ENCODE results near the gene RRAS2. TPM values are rescaled to one million over a fixed set of nuclear protein-coding genes. Genes with fewer than 3 reads are reported as not detected.
"Not testable (repeated sequence)": the region's sequence is repeated elsewhere in the genome, so short reads cannot be mapped to it uniquely, and the experiment has no call there.

RRAS2 gene
- total RNA-seq, 1 donor from 2014 or later = 49.2 TPM

GRCh38 chr11:14261066-14261465 lies 97.9 kb downstream of the RRAS2 start:
- intact Hi-C loops (cut with micrococcal nuclease) = no loop called here

GRCh38 chr11:14259878-14260277 lies 99.1 kb downstream of the RRAS2 start:
- intact Hi-C loops (cut with micrococcal nuclease) = no loop called here

GRCh38 chr11:14259186-14259784 lies 99.7 kb downstream of the RRAS2 start:
- intact Hi-C loops (cut with micrococcal nuclease) = no loop called here

- intact Hi-C loops (cut with micrococcal nuclease) = no loop called here
These were observed 100.6 kb downstream of the RRAS2 start for GRCh38 chr11:14258221-14258935.

DNA sequence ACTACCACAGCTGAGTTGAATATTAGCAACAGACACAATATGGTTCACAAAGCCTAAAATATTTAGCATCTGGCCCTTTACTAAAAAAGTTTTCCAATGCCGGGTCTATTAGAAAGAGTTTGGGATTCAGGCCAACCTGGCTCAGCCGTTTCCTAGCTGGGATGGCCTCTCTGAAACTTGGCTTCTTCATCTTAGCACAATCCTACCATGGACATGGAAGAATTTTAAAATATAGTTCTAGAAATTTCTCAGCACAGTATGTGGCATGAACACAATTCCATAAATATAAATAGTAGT lies 103.8 kb downstream of the RRAS2 start:
- intact Hi-C loops (cut with micrococcal nuclease) = no loop called here

DNA sequence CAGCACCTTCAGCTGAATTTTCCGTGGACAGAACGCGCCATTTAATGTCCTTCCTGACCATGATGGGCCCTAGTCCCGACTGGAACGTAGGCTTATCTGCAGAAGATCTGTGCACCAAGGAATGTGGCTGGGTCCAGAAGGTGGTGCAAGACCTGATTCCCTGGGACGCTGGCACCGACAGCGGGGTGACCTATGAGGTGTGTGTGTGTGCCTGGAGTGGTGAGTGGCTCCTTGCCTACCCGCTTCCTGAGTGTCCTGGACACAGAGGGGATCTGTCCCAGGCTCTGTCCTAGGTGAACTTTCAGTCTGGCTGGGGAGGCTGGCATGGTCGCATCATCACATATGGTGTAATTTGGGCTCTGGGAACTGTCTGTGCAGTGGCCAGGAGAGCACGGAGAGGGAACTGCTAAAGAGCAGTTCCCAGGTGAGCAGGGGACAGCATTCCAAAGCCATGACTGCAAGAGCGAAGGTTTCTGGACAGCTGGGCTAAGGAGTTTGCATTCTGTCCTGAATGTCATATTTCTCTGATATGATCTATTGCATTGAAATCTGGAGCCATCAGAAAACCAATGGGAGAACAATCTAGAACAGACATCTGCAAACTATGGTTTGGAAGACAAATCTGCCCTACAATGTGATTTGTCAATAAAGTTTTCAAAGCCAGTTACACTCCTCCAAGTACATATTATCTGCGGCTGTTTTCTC lies 104.3 kb downstream of the RRAS2 start:
- intact Hi-C loops (cut with micrococcal nuclease) = no loop called here

DNA sequence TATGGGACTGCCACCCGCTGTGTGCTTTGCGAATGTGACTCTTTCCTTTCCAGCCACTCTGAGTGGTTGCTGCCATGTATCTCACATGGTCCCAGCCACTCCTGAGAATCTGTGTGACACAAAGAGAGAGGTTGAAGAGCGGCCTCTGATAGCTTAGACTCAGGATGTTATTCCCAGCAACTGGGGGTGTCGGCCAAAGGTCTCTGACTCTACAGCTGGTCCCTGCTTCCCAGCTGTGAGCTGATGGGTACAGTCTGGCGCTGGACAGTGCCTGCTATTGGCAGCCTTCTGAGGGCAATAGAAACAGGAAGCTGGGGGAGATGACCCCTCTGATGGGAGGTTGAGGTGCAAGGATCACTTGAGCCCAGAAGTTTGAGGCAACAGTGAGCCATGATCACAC lies 105.1 kb downstream of the RRAS2 start:
- intact Hi-C loops (cut with micrococcal nuclease) = no loop called here

- intact Hi-C loops (cut with micrococcal nuclease) = no loop called here
These were observed 105.6 kb downstream of the RRAS2 start for GRCh38 chr11:14253421-14253820.

DNA sequence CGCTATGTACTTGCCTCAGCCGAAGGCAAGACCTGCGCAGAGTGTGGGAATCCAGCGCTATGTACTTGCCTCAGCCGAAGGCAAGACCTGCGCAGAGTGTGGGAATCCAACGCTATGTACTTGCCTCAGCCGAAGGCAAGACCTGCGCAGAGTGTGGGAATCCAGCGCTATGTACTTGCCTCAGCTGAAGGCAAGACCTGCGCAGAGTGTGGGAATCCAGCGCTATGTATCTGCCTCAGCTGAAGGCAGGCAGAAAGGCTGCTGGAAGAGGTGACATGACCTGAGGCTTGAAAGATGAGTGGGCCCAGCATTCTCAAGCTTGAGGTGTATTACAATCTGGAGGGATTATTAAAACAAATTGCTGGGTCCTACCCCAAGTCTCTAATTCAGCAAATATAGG lies 106.5 kb downstream of the RRAS2 start:
- intact Hi-C loops (cut with micrococcal nuclease) = not testable (repeated sequence)

- intact Hi-C loops (cut with micrococcal nuclease) = no loop called here
These were observed 107.2 kb downstream of the RRAS2 start for GRCh38 chr11:14251754-14252153.

GRCh38 chr11:14249121-14249963 lies 109.6 kb downstream of the RRAS2 start:
- intact Hi-C loops (cut with micrococcal nuclease) = loop anchor here (1.0 to 2.0 kb wide), 5 partner anchors 123 to 763 kb away; no protein-coding TSS in a partner anchor

DNA sequence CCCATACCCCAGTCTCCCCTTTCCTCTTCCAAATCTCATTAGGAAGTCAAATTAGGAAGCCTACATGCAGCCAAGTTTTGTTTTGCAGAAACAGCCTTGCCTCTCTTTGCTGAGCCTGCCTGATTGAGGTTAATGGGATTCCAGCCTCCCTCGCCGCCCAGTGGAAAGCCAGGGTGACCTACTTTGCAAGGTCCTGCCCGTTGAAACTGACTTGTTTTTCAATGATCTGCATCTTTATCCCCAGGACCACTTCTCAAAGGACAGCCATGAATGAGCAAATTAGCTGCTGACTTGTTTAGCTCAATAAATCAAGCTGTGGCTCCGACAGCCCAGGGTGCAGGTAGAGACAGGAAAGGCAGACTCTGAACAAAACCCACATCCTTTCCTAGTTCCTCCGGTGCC lies 110.4 kb downstream of the RRAS2 start:
- intact Hi-C loops (cut with micrococcal nuclease) = loop anchor here (2.0 kb wide), 2 partner anchors 122 to 762 kb away; no protein-coding TSS in a partner anchor

DNA sequence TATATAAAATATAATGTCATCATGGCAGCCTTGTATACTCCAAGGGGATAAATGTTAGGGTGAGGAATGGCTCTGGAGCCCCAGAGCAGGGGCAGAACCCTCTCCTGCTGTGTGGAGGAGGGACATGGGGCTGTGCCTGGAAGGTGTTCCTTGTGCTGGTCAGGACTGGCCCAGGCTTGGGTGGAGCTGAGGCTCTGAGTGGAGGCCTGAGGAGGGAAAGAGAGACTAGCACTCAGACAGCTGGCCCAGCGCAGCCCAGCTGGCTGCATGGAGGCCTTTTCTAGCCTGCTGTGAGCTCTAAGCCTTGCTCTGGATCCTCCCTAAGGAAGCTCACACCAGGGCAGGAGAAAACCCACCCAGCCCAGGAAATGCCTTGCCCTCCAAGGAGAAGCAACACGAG lies 113.5 kb downstream of the RRAS2 start:
- intact Hi-C loops (cut with micrococcal nuclease) = no loop called here

DNA sequence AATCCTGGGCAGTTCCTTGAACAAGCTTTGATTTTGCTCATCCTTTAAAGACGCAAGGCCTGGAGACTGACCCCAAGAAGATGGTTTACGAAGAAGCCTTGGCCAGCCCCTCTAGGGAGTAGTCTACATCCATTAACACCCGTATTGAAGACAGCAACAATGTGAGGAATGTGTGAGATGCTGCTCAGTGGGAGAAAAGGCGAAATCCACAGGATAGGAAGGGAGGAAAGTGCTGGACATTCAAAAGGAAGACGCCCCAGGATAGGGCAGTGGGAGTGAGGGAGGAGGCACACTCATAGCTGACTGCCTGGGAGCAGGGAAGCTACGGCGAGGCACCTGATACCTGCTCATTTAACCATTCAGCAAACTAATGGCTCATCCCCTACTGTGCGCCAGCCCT lies 114.1 kb downstream of the RRAS2 start:
- intact Hi-C loops (cut with micrococcal nuclease) = no loop called here

DNA sequence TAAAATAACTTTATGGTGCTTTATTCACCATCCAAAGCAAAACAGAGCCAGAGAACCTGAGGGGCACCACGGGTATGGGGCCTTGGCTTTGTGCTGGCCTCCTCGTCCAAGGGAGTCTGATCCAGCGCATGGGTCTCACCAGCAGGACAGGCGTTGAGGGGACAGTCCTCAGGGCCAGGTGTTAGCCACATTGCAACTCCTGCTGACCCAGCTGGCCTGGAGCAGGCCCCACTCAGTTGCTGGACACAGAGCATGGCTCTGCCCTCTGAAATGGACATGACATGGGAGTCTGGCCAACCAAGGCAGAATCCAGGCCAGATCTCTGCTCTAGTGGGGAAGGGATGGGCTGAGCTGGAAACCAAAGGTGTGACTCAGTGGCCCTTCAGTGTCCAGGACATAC lies 116.2 kb downstream of the RRAS2 start:
- intact Hi-C loops (cut with micrococcal nuclease) = no loop called here

DNA sequence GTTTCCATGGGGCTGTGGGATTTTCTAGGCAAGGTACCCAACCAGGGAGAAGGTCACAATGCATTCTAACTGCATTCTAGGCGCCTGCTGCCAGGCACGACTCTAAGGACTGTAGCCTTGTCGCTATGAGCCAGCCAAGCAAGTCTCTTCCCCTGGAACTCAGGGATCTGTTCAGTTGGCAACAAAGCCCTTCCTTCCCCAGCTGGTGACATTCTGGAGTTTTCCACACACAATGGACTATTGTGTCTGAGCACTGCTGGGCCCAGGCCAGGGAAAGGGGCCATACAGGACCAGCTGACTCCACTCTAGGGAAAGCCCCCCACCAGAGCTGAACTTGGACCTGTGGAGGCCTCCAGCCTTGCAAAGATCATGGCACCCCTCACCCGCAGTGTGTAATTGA lies 116.8 kb downstream of the RRAS2 start:
- intact Hi-C loops (cut with micrococcal nuclease) = no loop called here

GRCh38 chr11:14240951-14241350 lies 118.0 kb downstream of the RRAS2 start:
- intact Hi-C loops (cut with micrococcal nuclease) = no loop called here

GRCh38 chr11:14240221-14240620 lies 118.8 kb downstream of the RRAS2 start:
- intact Hi-C loops (cut with micrococcal nuclease) = no loop called here

- intact Hi-C loops (cut with micrococcal nuclease) = no loop called here
These were observed 121.5 kb downstream of the RRAS2 start for GRCh38 chr11:14237444-14237961.

- intact Hi-C loops (cut with micrococcal nuclease) = no loop called here
These were observed 123.3 kb downstream of the RRAS2 start for GRCh38 chr11:14235701-14236100.

GRCh38 chr11:14234446-14234845 lies 124.5 kb downstream of the RRAS2 start:
- intact Hi-C loops (cut with micrococcal nuclease) = no loop called here

DNA sequence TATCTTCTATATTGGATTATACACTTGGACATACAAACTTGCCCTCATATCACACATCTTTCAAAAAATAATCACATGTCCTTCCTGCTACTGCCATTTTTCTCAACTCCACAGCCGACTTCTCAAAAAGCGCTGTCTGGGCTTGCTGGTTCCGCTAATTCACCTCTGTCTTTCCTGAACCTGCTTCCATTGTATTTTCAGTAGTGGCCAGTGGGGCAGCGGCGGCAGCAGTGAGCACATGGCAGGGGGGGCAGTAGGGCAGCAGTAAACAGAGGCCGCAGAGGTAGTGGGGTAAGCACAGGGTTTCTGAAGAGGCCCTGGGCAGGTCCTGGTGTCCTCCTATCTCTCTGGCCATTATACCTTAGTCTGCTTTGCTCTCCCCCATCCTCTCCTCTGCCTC lies 126.3 kb downstream of the RRAS2 start:
- intact Hi-C loops (cut with micrococcal nuclease) = no loop called here

All from T-helper 2 cell treated with Interferon-gamma antibody and Interleukin-4, amounts not matched to agents 100 ng/mL and 5 ng/mL, for 36 hours (primary cell).